GM18870 (cell line): Measurements from ENCODE around the gene LEFTY1.
"Not testable (repeated sequence)": the region's sequence is repeated elsewhere in the genome, so short reads cannot be mapped to it uniquely, and the experiment has no call there.

Experiments used
- ATAC-seq: cut with Tn5 transposase; IDR thresholded peaks from one replicate; pipeline ENCODE4 v1.9.1; 2021; ENCODE audit warnings: moderate library complexity; ENCODE audit not compliant: unreplicated experiment

Gene LEFTY1

DNA sequence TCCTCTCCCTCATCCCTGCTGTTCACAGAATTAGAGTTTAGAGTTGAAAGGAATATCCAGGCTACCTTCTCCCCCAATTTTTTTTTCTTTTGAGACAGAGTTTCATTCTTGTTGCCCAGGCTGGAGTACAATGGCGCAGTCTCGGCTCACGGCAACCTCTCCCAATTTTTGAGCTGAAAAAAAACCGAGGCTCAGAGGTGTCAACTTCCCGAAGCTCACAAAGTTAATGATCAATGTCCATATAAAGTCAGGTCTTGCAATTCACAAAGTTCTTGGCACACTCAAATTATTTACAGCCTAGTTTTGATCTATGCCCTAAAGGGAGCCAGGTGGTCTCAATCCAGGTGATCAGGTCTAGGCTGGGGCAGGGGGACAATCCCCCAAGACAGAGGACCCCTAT lies 797 bp upstream of the LEFTY1 start:
- no peak for ATAC-seq

DNA sequence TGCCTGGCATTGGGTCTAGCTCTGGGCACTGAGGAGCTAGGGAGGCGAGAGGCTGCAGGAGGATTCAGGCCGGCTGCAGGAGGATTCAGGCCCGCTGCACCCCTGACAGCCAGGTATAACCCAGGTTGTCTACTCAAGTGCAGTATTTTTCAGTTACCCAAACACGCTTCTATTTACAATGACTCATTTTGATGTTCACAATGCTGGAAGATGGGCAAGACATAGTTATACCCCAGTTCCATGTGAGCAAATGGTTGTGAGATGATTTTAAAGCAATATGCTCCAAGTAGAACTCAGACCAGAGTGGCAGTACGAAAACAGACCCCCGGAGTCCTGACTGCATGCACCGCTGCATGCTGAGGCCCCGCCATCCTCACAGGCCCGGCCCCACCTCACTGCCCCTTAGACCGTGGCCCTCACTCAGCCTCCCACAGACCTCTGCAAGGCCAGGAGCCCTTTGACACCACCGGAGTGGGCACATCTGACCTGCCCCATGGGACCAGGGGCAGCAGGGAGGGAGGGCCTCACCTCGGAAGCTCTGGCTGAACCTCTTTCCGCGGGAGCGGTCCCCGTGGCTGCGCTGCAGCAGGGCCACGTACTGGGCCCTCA lies 553 bp downstream of the LEFTY1 start:
- ATAC-seq = no peak

DNA sequence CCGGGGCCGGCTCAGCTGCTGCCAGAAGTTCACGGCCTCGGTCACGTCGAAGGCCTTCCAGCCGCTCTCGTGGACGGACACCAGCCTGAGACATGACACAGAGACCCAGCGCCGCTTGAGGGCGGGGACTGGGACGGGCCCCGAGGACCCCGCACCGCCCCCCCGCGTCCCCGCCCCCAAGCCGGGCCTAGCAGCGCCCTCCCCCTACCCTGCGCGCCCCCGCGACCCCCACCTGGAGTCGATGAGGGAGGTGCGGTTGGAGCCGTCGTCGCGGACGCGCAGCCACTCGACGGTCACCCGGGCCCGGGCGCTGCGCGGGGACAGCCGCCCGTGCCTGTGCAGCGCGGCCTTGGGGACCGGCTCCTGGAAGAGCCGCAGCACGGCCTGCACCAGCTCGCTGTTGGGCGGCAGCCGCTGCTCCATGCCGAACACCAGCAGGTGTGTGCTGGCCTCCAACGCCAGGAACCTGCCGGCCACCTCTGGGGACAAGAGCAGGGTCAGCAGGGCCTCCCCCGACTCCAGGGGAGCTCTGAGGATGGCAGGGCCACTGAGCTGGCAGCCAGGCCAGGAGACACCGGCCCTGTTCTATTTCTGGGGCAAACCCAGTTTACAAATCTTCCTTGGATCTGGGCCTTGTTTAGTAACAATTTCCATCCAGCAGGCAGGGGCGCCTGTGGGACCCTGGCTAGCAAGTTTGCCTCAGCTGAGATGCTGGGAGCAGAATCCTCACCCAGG lies 1.2 kb downstream of the LEFTY1 start:
- ATAC-seq = not testable (repeated sequence)

DNA sequence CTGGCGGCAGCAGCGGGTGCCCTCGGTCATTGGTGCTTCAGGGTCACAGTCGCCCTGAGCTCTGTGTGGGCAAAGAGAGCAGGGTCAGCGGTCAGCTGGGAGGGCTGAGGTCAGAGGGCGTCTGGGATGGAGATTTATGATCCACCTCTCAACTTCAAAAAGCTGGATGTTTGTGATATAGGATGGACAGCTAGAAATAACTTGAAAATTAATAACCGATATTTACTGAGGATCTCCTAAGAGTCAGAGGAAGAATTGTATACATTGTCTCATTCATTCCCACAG lies 2.0 kb downstream of the LEFTY1 start:
- no peak for ATAC-seq

DNA sequence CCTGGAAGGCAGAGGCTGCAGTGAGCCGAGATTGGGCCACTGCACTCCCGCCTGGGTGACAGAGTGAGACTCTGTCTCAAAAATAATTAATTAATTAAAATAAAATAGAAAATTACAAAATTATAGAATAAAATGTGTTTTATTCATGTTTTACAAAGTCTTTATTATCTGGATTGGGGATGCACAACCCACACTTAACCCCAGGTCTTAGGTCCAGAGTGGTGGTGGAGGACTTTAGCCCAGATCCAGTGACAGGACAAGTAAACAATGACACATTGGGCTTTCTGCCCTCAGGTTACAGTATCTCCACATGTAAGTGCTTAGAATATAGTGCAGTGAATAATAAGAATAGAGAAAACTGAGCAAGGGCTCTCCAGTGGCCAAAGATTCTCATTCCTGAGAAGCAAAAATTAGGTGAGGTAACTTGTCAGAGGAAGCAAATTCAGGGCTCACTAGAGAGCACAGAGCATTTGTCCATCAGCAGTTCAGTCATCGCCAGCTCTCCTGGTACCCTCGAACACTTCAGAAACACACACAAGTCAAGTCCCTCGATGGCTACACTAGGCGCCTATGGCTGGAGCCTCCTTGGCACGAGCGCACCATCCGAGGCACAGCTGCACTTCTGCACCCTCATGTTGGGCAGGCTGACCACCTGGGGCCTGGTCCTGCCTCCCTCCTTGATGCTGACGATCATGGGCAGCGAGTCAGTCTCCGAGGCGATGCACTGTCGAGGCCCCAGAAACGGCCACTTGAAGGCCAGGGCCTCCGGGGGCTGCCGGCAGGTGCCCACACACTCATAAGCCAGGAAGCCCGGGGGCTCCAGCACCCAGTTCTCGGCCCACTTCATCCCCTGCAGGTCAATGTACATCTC lies 2.6 kb downstream of the LEFTY1 start:
- no peak for ATAC-seq

DNA sequence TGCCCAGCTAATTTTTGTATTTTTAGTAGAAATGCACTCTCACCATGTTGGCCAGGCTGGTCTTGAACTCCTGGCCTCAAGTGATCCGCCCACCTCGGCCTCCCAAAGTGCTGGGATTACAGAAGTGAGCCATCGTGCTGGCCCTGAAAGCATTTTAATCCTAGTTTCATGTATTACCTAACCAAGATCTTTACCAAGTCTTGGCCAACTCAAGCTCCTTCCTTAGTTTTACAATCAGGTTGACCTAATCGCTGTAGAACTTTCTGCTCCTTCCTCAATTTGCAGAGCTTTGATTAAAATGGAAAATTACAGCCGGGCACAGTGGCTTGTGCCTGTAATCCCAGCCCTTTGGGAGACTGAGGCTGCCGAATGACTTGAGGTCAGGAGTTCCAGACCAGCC lies 3.6 kb downstream of the LEFTY1 start:
- ATAC-seq = no peak

DNA sequence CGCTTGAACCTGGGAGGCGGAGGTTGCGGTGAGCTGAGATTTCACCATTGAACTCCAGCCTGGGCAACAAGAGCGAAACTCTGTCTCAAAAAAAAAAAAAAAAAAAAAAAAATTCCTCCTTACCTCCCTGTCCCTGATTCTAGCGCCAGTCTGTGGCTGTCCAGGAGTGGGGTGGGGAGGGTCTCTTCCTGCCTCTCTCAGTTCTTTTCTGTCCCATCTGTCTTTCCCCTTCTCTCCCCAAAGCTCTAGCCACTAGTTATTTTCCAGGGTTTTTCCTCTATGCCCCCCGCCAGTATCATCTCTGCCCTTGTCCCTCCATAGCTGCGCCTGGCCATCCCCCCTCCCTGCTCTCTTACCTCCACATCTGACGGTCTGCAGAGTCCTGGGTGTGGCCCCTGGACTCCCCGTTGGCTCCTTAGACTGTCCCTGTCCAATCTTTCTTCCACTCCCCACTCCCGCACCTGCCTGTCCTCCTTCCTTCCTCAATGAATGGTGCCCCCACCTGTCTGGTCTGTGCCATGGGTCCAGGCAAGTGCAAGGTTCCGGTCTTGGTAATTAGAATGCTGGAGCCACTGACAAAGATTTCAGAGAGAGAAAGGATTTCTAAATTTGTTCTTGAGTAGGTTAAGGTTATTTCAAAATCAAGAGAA lies 5.2 kb downstream of the LEFTY1 start:
- ATAC-seq = no peak

DNA sequence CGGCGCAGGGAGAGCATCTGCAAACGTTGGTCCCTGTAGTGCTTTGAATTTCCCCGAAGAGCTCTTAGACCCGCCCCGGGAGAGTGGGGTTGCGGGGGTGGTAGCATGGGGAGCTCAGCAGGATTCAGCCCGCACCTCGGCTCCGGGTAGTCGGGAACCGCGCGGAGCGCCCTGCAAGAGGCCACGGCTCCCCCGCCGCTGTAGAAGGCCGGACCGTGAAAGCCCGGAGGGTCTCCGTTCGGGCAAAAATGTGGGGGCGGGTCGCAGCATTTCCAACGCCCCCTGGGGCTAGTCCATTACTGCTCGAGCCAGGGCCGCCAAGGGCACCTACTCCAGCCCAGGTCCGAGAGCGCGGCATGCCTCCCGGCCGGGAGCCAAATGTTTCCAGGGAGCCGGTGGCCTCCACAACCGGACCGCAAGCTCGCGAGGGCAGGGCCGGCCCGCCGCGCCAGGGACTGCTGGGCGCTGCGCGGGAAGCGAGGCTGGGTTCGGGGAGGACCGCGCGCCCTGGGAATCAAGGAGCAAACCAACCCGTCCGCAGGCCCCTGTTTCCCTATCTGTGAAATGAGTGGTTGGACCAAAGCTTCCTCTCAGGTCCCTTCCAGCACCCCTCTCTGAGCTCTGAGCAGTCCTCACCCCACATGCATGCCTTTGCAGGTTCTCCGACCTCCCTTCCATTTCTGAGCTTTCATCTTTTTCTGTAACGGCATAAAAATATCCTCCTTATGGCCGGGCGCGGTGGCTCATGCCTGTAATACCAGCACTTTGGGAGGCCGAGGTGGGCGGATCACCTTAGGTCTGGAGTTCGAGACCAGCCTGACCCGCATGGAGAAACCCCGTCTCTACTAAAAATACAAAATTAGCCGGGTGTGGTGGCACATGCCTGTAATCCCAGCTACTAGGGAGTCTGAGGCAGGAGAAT lies 6.0 kb downstream of the LEFTY1 start:
- ATAC-seq = no peak

DNA sequence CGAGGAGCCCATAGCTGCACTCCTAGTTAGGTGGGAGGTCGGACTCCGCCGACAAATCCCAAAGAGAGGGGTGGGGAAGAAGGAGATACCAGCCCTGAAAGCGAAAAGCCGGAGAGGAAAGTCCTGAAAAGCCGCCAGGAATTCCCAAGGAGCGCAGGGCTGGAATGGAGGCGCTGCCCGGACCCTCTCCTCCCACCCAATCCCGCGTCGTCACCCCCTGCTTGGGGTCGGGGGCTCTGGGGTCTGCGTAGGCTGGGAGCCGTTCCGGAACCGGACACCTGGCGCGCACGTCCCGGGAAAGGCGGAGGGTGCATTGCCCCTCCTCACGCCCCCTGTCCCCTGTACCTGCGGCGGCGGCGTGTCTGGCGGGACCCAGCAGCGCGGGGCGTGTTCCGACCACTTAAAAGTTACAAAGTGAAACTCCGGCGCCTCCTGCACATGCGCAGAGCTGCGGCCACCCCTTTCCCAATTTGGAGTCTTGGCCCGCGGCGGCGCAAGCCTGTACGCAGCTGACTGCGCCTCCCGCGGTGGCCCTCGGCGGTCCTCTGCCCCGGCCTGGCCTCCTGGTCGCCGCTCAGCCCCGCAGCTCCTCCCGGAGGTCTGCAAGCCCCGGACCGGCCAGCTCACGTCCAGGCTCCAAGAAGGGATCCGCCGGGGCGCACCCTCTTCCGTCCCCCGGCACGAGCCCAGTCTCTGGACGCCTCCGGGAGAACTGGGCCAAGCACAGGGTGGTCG lies 6.8 kb downstream of the LEFTY1 start, which contains the start of gene TMEM63A:
Gene TMEM63A (minus strand): TSS at position 422 of the 735 bp plus-strand sequence. CDS start 4,800 bp downstream, outside the sequence.
- ATAC-seq = peak; percentile 66

DNA sequence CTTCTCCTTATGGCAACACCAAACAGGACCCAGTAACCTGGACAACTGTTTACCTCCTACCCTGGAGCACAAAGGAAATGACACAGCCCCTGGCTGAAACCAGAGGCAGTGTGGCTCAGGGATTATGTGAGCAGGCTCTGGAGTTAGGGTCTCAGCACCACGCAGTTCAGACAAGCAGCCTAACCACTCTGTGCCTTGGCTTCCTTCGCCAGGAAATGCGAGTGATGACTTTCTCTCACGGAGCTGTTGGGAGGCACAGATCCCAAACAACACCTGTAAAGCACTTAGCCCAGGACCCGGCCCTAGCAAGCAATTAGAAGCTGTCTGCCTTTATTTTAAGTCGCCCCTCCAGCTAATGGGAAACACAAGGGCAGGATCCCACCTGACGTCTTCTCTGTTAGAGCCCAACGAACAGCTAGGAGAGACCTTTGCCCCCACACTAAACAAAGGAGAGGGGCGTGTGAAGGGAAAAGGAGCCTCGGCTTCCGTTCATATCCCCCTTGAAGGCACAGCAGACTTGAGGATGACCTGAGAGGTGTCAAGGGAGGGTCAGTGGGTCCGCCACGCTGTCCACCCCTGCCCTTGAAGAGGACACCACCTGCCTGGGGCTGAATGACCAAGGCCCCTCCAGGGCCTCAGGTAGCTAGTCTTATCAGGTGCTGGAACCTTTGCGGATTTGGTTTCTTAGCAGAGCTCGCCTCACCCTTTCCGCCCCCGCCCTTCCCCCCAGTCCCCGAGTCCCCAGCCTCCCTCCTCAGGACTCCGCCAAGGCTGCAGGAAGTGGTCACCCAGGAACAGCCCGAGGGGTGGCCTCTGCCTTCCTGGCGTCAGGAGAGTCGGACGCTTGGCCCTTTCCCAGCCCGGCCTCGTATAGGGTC lies 7.6 kb downstream of the LEFTY1 start:
- ATAC-seq = no peak

DNA sequence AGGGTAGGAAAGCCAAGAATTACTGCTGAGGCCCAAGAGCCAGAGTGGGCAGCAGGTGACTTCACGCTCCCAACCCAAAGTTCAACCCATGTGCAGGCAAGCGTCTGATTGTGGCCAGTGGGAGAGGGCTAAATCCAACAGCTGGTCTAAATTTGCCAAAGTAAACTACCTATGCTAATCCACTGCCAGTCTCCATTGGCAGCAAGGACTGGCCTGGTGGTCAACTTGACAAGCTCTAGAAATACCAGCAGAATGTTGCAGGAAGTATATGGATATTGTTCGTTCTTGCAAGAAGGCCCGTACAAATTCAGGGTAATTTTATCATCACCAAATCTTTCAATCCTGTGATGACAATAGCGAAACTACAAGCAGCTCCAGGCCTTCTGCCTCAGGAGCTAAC lies 8.3 kb downstream of the LEFTY1 start:
- ATAC-seq = no peak

DNA sequence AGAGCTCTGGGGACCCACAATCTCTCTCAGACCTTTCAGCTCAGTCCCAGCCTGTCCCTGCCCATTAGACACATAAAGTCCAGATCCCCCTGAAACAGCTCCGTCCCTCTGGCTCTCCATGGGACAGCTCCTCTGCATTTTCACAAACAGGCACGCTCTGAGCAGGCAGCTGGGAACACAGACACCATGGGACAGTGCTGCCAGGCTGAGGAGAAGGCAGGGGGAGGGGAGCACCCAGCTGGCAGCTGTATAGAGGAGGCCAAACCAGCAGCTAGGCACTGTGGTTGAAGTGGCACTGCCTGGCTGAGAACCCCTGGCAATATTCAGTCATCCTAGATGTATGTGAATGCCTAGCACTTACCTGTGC lies 8.7 kb downstream of the LEFTY1 start:
- ATAC-seq = no peak

DNA sequence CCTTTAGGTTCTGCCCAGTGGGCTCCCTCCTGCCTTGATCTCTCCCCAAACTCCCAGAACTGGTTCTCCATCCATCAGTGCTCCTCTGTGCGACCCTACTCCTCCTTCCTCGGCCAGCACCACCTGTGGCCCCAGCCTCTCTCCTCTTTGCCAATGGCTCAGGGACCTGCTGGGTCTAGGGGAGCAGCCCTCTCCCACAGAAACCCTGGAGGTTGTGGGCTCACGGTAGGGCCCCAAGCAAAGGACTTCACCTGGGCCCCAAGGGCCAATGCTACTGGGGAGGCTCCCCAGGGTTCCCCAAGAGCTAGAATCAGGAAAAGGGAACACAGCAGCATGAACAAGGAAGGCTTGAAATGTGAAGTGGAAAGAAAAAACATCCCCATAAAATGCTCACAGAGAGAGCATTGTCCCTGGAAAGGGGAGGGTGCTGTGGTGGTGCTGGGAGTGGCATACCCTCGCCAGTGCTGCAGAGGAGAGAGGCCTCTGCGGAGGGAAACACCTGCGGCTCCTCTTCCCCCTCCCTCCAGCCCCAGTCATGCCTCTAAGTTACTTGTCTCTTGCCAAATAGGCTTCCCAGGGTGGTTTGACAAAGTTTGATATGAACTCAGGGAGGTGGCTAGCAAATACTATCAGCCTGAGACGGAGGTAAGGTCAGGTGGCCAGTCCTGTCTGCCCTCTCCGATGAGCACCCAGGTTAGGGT lies 9.3 kb downstream of the LEFTY1 start:
- no peak for ATAC-seq

DNA sequence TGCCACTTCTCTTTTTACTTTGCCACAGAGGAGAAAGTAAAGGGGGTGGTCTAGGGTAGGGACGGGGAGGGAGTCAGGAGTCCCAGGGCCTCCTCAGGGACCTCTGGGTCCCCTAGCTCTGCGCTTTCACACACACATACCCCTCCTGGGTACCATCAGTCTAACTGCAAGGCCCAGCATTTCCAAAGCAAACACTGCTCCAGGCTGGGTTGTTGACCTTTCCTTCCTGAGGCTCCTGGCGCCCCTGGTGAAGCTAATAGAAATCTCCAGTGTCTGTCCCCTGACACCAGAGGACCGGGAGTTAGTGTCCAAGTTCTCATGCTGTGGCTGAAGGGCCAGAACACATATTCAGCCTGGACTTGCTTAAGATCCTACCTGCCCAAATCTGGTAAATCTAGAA lies 10.7 kb downstream of the LEFTY1 start:
- ATAC-seq = no peak

DNA sequence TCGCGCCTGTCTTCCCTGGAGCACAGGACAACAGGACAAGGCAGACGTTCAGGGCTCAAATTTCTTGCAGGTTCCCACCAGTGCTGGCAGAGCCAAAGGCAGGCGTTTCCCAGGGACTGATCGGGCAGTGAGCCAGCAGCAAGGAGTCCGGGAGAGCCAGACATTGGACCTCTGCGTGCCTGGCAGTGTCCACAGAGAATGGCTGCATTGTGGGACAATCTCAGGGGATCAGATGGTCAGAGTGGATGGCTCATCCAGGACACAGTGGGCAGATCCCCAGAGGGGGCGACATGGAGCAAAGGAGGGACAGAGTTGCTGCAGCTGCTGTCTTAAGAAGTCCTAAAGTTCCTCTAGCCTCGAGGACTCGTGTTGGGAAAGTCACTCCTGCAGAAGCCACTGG lies 11.4 kb downstream of the LEFTY1 start:
- no peak for ATAC-seq

DNA sequence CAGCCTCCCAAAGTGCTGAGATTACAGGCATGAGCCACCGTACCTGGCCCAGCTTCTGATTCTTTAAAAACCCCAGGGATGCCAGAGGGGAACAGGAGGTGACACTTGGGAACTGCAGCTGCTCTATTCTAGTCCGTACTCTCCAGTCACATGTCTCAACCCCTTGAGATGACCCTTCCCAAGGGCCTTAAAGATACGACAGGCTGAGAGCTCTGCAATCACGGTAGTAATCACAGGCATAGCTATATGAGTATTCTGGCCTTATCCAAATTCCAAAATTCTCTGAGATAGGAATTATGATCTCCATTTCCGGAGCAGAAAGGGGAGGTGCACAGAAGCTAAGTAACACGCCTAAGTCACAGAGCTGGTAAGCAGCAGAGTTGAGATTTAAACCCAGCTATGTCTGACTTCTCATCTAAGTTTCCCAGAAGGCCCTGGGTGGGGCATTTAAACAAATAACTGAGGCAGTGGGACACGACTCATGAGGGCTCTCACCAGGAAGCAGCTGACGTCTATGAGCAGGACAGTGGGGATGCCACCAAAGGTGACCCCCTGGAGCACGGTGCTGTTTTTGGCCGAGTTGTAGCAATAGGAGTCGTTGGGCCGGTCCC lies 11.9 kb downstream of the LEFTY1 start:
- no peak for ATAC-seq

DNA sequence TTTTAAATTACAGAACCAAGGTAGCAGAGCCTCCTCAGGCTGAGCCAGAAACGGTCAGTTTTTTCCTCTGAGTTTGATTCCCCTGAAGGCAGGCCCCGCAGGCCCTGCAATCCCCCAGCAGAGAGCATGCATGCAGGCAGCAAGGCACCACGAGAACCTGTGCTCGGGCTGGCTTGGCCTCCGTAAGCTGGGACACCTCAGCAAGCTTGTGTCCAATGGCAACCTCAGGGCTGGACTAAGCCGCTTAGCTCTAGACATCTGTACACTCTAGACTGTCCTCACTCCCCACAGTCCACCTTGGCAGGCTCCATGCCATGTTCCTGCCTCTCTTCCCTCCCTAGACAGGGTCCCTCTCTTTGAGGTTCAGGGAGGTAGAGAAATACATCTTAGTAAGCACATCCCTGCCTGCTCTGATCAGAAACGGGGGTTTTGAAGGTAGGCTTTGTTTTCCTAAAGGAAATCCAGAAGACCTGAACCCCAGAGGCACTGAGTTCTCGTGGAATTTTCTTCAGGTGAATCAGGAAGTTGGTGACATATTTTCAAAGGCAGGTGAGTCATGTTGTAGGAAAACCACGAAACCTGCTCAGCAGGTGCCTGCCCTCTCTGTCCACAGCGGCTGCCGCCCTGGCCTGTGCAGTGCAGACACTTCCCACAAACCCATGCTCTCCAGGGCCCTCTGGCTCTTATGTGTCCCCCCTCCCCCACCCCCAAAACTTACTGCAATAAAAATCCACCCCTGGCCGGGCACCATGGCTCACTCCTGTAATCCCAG lies 13.7 kb downstream of the LEFTY1 start:
- no peak for ATAC-seq
